ENCODE results near the gene PRRC1. TPM values are rescaled to one million over a fixed set of nuclear protein-coding genes. Genes with fewer than 3 reads are reported as not detected.
A peak's percentile ranks its signal among the peaks of the same experiment; 100 is the strongest.
"Not testable (repeated sequence)": the region's sequence is repeated elsewhere in the genome, so short reads cannot be mapped to it uniquely, and the experiment has no call there.

PRRC1 gene
- total and polyA plus RNA-seq, 11 donors = 10.3 to 37.7 (median 20.8) TPM

- ATAC-seq (no peak), DNase-seq (no peak)
- Histone ChIP-seq H3K4me3 (no peak overlapping the region), H3K36me3 (no peaks in the 10 kb centered on the region), H3K27me3 (peaks cover 0 to 11% (median 0%) of the 10 kb centered on the region in 9 donors), H3K27ac (no peak overlapping the region), H3K9me3 (no peaks in the 10 kb centered on the region), H3K4me1 (peaks cover 0 to 7% (median 0%) of the 10 kb centered on the region in 12 donors)
- WGBS, 4 donors = 65 to 83% (median 74%) methylated on average over 7 of the region's 7 CpGs
- TF ChIP-seq POLR2A (IDR thresholded peaks at IDR 0.05) (no peak), CTCF (IDR thresholded peaks at IDR 0.05) (no peak)
- intact Hi-C loops (cut with DNase I) = loop anchor here (5.0 to 10.0 kb wide), 8 partner anchors 138 to 635 kb away; partner anchors contain the start of gene CCDC192 (in 1 of the 10)
These were observed 49.8 kb downstream of the PRRC1 start for GRCh38 chr5:127567026-127567768.

GRCh38 chr5:127568166-127568565 is 50.7 kb downstream of the PRRC1 start:
- TF ChIP-seq CTCF (IDR thresholded peaks at IDR 0.05) (no peak), POLR2A (IDR thresholded peaks at IDR 0.05) (no peak)
- 66 to 79% (median 72%) methylated on average over 3 of the region's 3 CpGs for WGBS, 4 donors

GRCh38 chr5:127569471-127569870 is 52.0 kb downstream of the PRRC1 start:
- H3K4me3 ChIP-seq = peak overlapping the region in 4 of 12 donors; percentile 1 to 19 (median 4)
- peaks cover 0 to 11% (median 0%) of the 10 kb centered on the region in 9 donors for H3K27me3 ChIP-seq
- WGBS, 4 donors = 52 to 75% (median 68%) methylated on average over 18 to 40 of the region's 40 CpGs
- H3K4me1 ChIP-seq, DNase-seq, ATAC-seq, H3K27ac ChIP-seq, H3K9me3 ChIP-seq, H3K36me3 ChIP-seq: not testable (repeated sequence)
- intact Hi-C loops (cut with DNase I) = loop anchor here (5.0 to 10.0 kb wide), 8 partner anchors 135 to 633 kb away; partner anchors contain the start of gene CCDC192 (in 1 of the 10)

More at GRCh38 chr5:127568166-127568565, 50.7 kb downstream of the PRRC1 start:
- H3K27me3 ChIP-seq = peaks cover 0 to 11% (median 0%) of the 10 kb centered on the region in 9 donors
- H3K4me3 ChIP-seq = no peak overlapping the region
- DNase-seq = no peak
- ATAC-seq = no peak
- no peaks in the 10 kb centered on the region for H3K9me3 ChIP-seq
- peaks cover 0 to 3% (median 0%) of the 10 kb centered on the region in 12 donors for H3K4me1 ChIP-seq
- no peaks in the 10 kb centered on the region for H3K36me3 ChIP-seq
- no peak overlapping the region for H3K27ac ChIP-seq
- intact Hi-C loops (cut with DNase I) = loop anchor here (5.0 to 10.0 kb wide), 8 partner anchors 137 to 634 kb away; partner anchors contain the start of gene CCDC192 (in 1 of the 10)

GRCh38 chr5:127571314-127572131 is 54.1 kb downstream of the PRRC1 start:
- Histone ChIP-seq H3K27me3 (peaks cover 0 to 11% (median 0%) of the 10 kb centered on the region in 9 donors), H3K4me3 (no peak overlapping the region), H3K36me3 (no peaks in the 10 kb centered on the region), H3K27ac (no peak overlapping the region), H3K4me1 (no peaks in the 10 kb centered on the region), H3K9me3 (peaks cover 0 to 23% (median 9%) of the 10 kb centered on the region in 12 donors)
- TF ChIP-seq POLR2A (IDR thresholded peaks at IDR 0.05) (no peak), CTCF (IDR thresholded peaks at IDR 0.05) (no peak)
- no peak for ATAC-seq
- WGBS, 4 donors = 64 to 80% (median 78%) methylated on average over 3 of the region's 3 CpGs
- DNase-seq = no peak
- intact Hi-C loops (cut with DNase I) = loop anchor here in 2 of 10 donors (10.0 kb wide), 2 partner anchors 143 to 173 kb away; no protein-coding TSS in a partner anchor

All from heart left ventricle (tissue), 16 donors.